SK-N-SH (cell line): ENCODE data around the gene ZNF444. TPM values are rescaled to one million over a fixed set of nuclear protein-coding genes. Genes with fewer than 3 reads are reported as not detected.

ENCODE experiments used
- CTCF ChIA-PET: fragments of 300-600, 350-600 bp; formaldehyde crosslinking; extraction: SDS; loops from one replicate; lab custom pipeline; 2021; lab: Yijun Ruan, JAX
- POLR2A ChIA-PET: fragments of 350-600 bp; sonication (Branson Sonifier 250); formaldehyde crosslinking; extraction: SDS; loops from one replicate; lab custom pipeline; 2020; ENCODE audit warnings: antibody characterized with exemption, inconsistent platforms; lab: Yijun Ruan, JAX
- DNase-seq: peaks from one replicate; pipeline ENCODE4 v3.0.0; 2012
- H2AFZ ChIP-seq: fragments of 200-600 bp; sonication (generic); 2 replicates; pipeline ENCODE4 v1.8.1; 2016; ENCODE audit warnings: antibody characterized with exemption, mild to moderate bottlenecking, low read depth
- H3F3A ChIP-seq: fragments of 200-600 bp; sonication (generic); replicated peaks from 2 replicates; pipeline ENCODE3; 2016; ENCODE audit warnings: antibody characterized with exemption, mild to moderate bottlenecking; ENCODE audit not compliant: insufficient read depth
- H3K27ac ChIP-seq, 2 experiments: fragments of 200-500 bp in 1 of 2; fragments of 200-600 bp in 1 of 2; sonication (Bioruptor generic) in 1 of 2; sonication (generic), shearing (Covaris generic) in 1 of 2; 2 replicates each; pipeline versions ENCODE4 v1.5.1 to v1.6.1; 2014 to 2016; ENCODE audit warnings: low read depth in 2 of 2, inconsistent platforms in 1 of 2, low read length in 1 of 2, mild to moderate bottlenecking in 1 of 2, mixed read lengths in 1 of 2
- H3K27me3 ChIP-seq: fragments of 200-600 bp; sonication (generic), shearing (Covaris generic); 2 replicates; pipeline ENCODE4 v1.6.1; 2016; ENCODE audit warnings: mixed run types; ENCODE audit not compliant: insufficient read depth
- H3K36me3 ChIP-seq, 2 experiments: fragments of 200-500 bp in 1 of 2; fragments of 200-600 bp in 1 of 2; sonication (Bioruptor generic) in 1 of 2; sonication (generic) in 1 of 2; replicated peaks in 1 of 2; 2 replicates each; pipeline versions ENCODE3 to v1.5.1; 2014 to 2016; ENCODE audit warnings: low read length in 1 of 2, mild to moderate bottlenecking in 1 of 2; ENCODE audit not compliant: insufficient read depth in 2 of 2, control insufficient read depth in 1 of 2
- H3K4me1 ChIP-seq, 2 experiments: fragments of 200-500 bp in 1 of 2; fragments of 200-600 bp in 1 of 2; sonication (Bioruptor generic) in 1 of 2; sonication (generic), shearing (Covaris generic) in 1 of 2; 2 replicates each; pipeline versions ENCODE4 v1.5.1 to v1.6.1; 2014 to 2016; ENCODE audit warnings: low read depth in 1 of 2, low read length in 1 of 2, mixed run types in 1 of 2; ENCODE audit not compliant: insufficient read depth in 2 of 2, control insufficient read depth in 1 of 2
- H3K4me2 ChIP-seq: fragments of 200-600 bp; sonication (generic), shearing (Covaris generic); 2 replicates; pipeline ENCODE4 v1.6.1; 2017; ENCODE audit warnings: mixed run types
- H3K4me3 ChIP-seq, 2 experiments: fragments of 200-500 bp in 1 of 2; fragments of 200-600 bp in 1 of 2; sonication (Bioruptor generic) in 1 of 2; sonication (generic), shearing (Covaris generic) in 1 of 2; 2 replicates each; pipeline versions ENCODE4 v1.5.1 to v1.8.1; 2014 to 2016; ENCODE audit warnings: low read depth in 2 of 2, inconsistent platforms in 1 of 2, low read length in 1 of 2, mild to moderate bottlenecking in 1 of 2, mixed read lengths in 1 of 2, moderate library complexity in 1 of 2
- H3K79me2 ChIP-seq: fragments of 200-600 bp; sonication (generic); 2 replicates; pipeline ENCODE4 v1.8.1; 2017; ENCODE audit warnings: mild to moderate bottlenecking; ENCODE audit not compliant: insufficient read depth
- H3K9ac ChIP-seq: fragments of 200-600 bp; sonication (generic); 2 replicates; pipeline ENCODE4 v1.6.1; 2017; ENCODE audit warnings: mixed run types
- H3K9me2 ChIP-seq: fragments of 200-600 bp; sonication (generic); 2 replicates; pipeline ENCODE4 v1.6.1; 2017; ENCODE audit warnings: mixed run types
- H3K9me3 ChIP-seq: fragments of 200-600 bp; sonication (generic); 2 replicates; pipeline ENCODE4 v1.6.1; 2017; ENCODE audit warnings: mixed run types, mild to moderate bottlenecking, moderate library complexity
- H4K20me1 ChIP-seq: fragments of 200-600 bp; sonication (generic); 2 replicates; pipeline ENCODE4 v1.6.1; 2017; ENCODE audit warnings: mild to moderate bottlenecking, mixed run types; ENCODE audit not compliant: insufficient read depth
- ELF1 ChIP-seq: IDR thresholded peaks from 2 replicates; pipeline ENCODE4 v1.4.0; 2012
- EP300 ChIP-seq, 2 experiments: IDR thresholded peaks; 2 replicates each; pipeline versions ENCODE4 v1.4.0 to v1.6.1; 2012; ENCODE audit warnings: borderline replicate concordance in 1 of 2, low read depth in 1 of 2, low read length in 1 of 2
- EZH2phosphoT487 ChIP-seq: fragments of 200-600 bp; sonication (generic); IDR thresholded peaks from 2 replicates; pipeline ENCODE4 v1.6.1; 2017; ENCODE audit warnings: low read depth, mixed run types, mild to moderate bottlenecking, antibody characterized with exemption, moderate library complexity, borderline replicate concordance
- FOXJ3 ChIP-seq: sonication (generic); formaldehyde crosslinking; IDR thresholded peaks from 2 replicates; pipeline ENCODE4 v1.5.1; 2020; ENCODE audit warnings: mild to moderate bottlenecking, missing genetic modification reagents
- GABPA ChIP-seq: IDR thresholded peaks from 2 replicates; pipeline ENCODE4 v1.4.0; 2012; ENCODE audit warnings: low read depth, mild to moderate bottlenecking
- GATA2 ChIP-seq: sonication (generic); formaldehyde crosslinking; IDR thresholded peaks from 2 replicates; pipeline ENCODE4 v1.5.0; 2020; ENCODE audit warnings: mild to moderate bottlenecking, missing genetic modification reagents
- MAX ChIP-seq: IDR thresholded peaks from 2 replicates; pipeline ENCODE4 v1.4.0; 2012; ENCODE audit warnings: low read depth
- NFIC ChIP-seq: IDR thresholded peaks from 2 replicates; pipeline ENCODE4 v1.4.0; 2012; ENCODE audit warnings: borderline replicate concordance
- RCOR1 ChIP-seq: fragments of 150-350 bp; IDR thresholded peaks from 2 replicates; pipeline ENCODE4 v1.6.1; 2017; ENCODE audit warnings: antibody characterized with exemption, low read length
- ZBTB33 ChIP-seq: IDR thresholded peaks from 2 replicates; pipeline ENCODE4 v1.4.0; 2012; ENCODE audit warnings: low read depth, borderline replicate concordance
- WGBS: methylation state at CpG from one replicate; pipeline ENCODE4 v1.1.6; 2017; ENCODE audit warnings: low lambda C conversion rate; 5-methylcytosine and 5-hydroxymethylcytosine counted together
- polyA plus RNA-seq, 3 experiments: library from polyadenylated mRNA; depleted of rRNA; stranded (reverse); fragments of >200 nt; gene quantifications; 2 replicates each; pipeline ENCODE4 v1.2.3, GENCODE V29; 2012

Gene ZNF444
- polyA plus RNA-seq, 1 of the 3 experiments (the other 2 are of a cell fraction): 23.2 TPM

- CTCF ChIA-PET: interaction anchor here (2.7 kb wide), 1 partner anchor 86 kb away, joined by 12 read pairs; no protein-coding TSS in a partner anchor
- no peaks in the 10 kb centered on the region for H3K9me3 ChIP-seq
- WGBS: 61% methylated on average over 9 of the region's 9 CpGs
- H4K20me1 ChIP-seq: no peaks in the 10 kb centered on the region
- H3K36me3 ChIP-seq: peaks cover 0 to 7% of the 10 kb centered on the region in 2 experiments
- H3K27ac ChIP-seq: no peak overlapping the region
- POLR2A ChIA-PET: no interaction called here
- no peaks in the 10 kb centered on the region for H3K9me2 ChIP-seq
- no peaks in the 10 kb centered on the region for H3K4me1 ChIP-seq
- H3F3A ChIP-seq: no peaks in the 10 kb centered on the region
- H3K9ac ChIP-seq: no peak overlapping the region
- no peak overlapping the region for H2AFZ ChIP-seq
- H3K4me2 ChIP-seq: no peak overlapping the region
- no peak for DNase-seq
- H3K27me3 ChIP-seq: peaks cover under 1% of the 10 kb centered on the region; the same call in 1 of the 2 replicates
- no peaks in the 10 kb centered on the region for H3K79me2 ChIP-seq
- no peak overlapping the region for H3K4me3 ChIP-seq
- TF ChIP-seq FOXJ3 (CRISPR knock-in tag): no peak
- TF ChIP-seq MAX: no peak
- TF ChIP-seq, all 33 proteins: peak for 0
Observed at GRCh38 chr19:56162258-56162657, 21.2 kb downstream of the ZNF444 start.

- H3K9ac ChIP-seq: no peak overlapping the region
- peaks cover 9% of the 10 kb centered on the region; the same call in 1 of the 2 replicates for H3K27me3 ChIP-seq
- H3K79me2 ChIP-seq: no peaks in the 10 kb centered on the region
- no peaks in the 10 kb centered on the region for H3K9me3 ChIP-seq
- TF ChIP-seq GATA2 (CRISPR knock-in tag) (no peak), EZH2phosphoT487 (no peak), ELF1 (no peak), MAX (no peak), EP300 (IDR thresholded peaks at IDR 0.05; ENCODE audit: borderline replicate concordance in 1 of 2, low read depth in 1 of 2, low read length in 1 of 2) (no peak), NFIC (no peak), ZBTB33 (no peak), RCOR1 (no peak), GABPA (no peak)
- 86% methylated on average over 12 of the region's 13 CpGs for WGBS
- no peak overlapping the region for H3K4me2 ChIP-seq
- H3K4me1 ChIP-seq: no peaks in the 10 kb centered on the region
- no peaks in the 10 kb centered on the region for H3K9me2 ChIP-seq
- H3K4me3 ChIP-seq: no peak overlapping the region
- H2AFZ ChIP-seq: no peak overlapping the region
- CTCF ChIA-PET: interaction anchor here (2.7 kb wide), 1 partner anchor 87 kb away, joined by 12 read pairs; no protein-coding TSS in a partner anchor
- H3F3A ChIP-seq: no peaks in the 10 kb centered on the region
- DNase-seq: no peak
- H3K36me3 ChIP-seq: peaks cover 0 to 7% of the 10 kb centered on the region in 2 experiments
- H3K27ac ChIP-seq: no peak overlapping the region
- no peaks in the 10 kb centered on the region for H4K20me1 ChIP-seq
- POLR2A ChIA-PET: no interaction called here
Observed at GRCh38 chr19:56163097-56163496, 22.0 kb downstream of the ZNF444 start.
